ENCODE results near the gene RPUSD4. TPM values are rescaled to one million over a fixed set of nuclear protein-coding genes. Genes with fewer than 3 reads are reported as not detected.

RPUSD4 gene
- total and polyA plus RNA-seq, 9 of the 15 experiments (the other 6 are each of a cell fraction or from before 2014, with no cell fraction given) = 27.4 to 56.2 (median 44.6) TPM

DNA sequence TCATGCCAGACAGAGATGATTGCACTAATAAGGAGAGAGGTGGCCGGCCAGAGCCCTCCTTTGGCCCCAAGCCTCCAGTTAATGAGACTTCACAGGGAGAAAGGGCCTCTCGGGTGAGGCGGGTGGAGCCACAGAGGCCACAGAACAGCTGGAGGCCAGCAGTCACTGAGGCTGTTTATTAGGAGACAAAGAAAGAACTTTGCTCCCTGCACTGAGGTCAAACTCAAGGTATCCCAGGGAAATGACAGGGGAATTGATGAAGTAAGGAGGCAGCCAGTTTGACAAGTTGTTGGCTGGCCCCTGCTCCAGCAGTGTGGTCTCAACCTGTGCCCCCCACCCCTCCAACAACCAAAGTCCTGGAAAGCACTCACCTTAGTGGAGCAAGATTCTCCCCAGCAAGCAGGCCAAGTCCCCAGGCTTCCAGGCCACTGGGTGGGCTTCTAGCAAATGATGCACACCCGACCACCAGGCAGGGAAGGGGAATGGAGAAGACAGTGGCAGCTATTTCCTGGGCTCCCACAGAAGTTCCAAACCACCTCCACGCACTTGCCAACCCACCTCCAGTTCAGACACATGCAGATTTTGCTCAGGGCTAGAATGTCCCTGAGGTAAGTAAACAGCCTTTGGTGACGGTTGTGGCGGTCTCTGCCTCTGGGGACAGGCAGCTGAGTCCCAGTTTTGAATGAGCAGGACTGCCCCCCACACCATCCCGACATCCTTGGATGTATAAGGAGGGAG is 53.2 kb downstream of the RPUSD4 start (continued):
- no peak for TF ChIP-seq PPARD (CRISPR knock-in tag; IDR thresholded peaks at IDR 0.05)
- TF ChIP-seq CREB1 (IDR thresholded peaks at IDR 0.05) = no peak
- TF ChIP-seq CREB1 (CRISPR knock-in tag; IDR thresholded peaks at IDR 0.05) = no peak
- TF ChIP-seq DPF2 (IDR thresholded peaks at IDR 0.05) = no peak

DNA sequence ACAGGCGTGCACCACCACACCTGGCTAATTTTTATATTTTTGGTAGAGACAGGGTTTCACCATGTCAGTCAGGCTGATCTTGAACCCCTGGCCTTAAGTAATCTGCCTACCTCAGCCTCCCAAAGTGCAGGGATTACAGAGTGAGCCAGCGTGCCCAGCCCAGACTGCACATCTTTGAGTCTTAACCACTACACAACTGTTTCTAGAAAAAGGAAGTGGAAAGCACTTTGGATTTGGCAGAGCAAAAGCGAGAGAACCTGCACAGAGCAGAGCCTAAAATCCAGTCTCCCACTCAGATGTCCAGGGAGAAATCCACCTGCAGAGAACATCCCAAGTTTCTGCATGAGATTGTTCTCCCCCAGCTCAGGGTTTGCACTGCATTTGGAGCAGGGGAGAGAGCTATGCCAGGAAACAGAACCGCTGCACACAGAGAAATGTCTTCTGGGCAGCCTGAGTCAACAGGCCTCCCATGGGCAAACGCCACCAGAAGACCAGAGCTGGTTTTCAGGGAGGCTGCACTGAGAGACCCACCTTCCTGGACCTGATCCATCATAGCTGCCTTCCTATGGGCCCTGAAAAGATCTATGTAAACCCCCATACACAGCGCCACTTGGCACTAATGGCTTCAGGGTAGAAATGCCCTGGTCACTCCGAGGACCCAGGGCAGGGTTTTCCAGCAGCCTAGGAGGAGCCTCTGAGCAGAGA is 54.0 kb downstream of the RPUSD4 start:
- H3K79me2 ChIP-seq (ENCODE audit: control insufficient read depth, insufficient read depth, low read length) = no peaks in the 10 kb centered on the region
- no peaks in the 10 kb centered on the region for H3K9me1 ChIP-seq (ENCODE audit: control insufficient read depth, insufficient read depth, low read length)
- H3K4me2 ChIP-seq (ENCODE audit: insufficient read depth, low read length) = no peak overlapping the region
- in situ Hi-C loops (cut with MboI) = no loop called here
- H4K20me1 ChIP-seq (replicated peaks; ENCODE audit: control insufficient read depth, insufficient read depth, low read length) = peaks cover 8% of the 10 kb centered on the region; the same call in 1 of the 2 replicates
- FAIRE-seq = no peak
- H2AFZ ChIP-seq (ENCODE audit: low read depth, low read length) = no peak overlapping the region
- intact Hi-C loops (cut with micrococcal nuclease) = no loop called here
- no TSS peak for BruUV-seq (replicated peaks)
- no peaks in the 10 kb centered on the region for H3K9me3 ChIP-seq (replicated peaks; ENCODE audit: control insufficient read depth, insufficient read depth, low read depth, low read length)
- 3% methylated on average over 7 of the region's 7 CpGs for WGBS (ENCODE audit: insufficient coverage, low coverage, missing lambda C conversion rate)
- ATAC-seq = no peak
- no peak overlapping the region for H3K27ac ChIP-seq (ENCODE audit: extremely low read depth, low read depth, low read length)
- DNase-seq (ENCODE audit: extremely low read depth in 1 of 4, low spot score in 3 of 4) = no peak
- POLR2A ChIA-PET = no interaction called here
- H3K27me3 ChIP-seq (ENCODE audit: control insufficient read depth in 2 of 2, insufficient read depth in 2 of 2, low read length in 2 of 2) = peaks cover 48 to 74% of the 10 kb centered on the region in 2 experiments
- no peaks in the 10 kb centered on the region for H3K36me3 ChIP-seq (ENCODE audit: control insufficient read depth, insufficient read depth, low read length)
- no peak overlapping the region for H3K4me3 ChIP-seq
- no peak overlapping the region for H3K9ac ChIP-seq (ENCODE audit: insufficient read depth in 1 of 2, low read depth in 2 of 2, low read length in 2 of 2)
- H3K4me1 ChIP-seq (replicated peaks in 1 of 2; ENCODE audit: control insufficient read depth in 2 of 2, insufficient read depth in 2 of 2, low read length in 2 of 2) = peaks cover 4 to 20% of the 10 kb centered on the region in 2 experiments; a peak in 4 of 5 replicates
- TF ChIP-seq RBBP5 (IDR thresholded peaks at IDR 0.05; ENCODE audit: borderline replicate concordance, insufficient read depth, low read length, poor library complexity, severe bottlenecking) = no peak
- peak; percentile 61 for TF ChIP-seq SPI1 (IDR thresholded peaks at IDR 0.05; ENCODE audit: borderline replicate concordance, low read depth, low read length)
- no peak for TF ChIP-seq CREB1 (IDR thresholded peaks at IDR 0.05)
- TF ChIP-seq CREB1 (CRISPR knock-in tag; IDR thresholded peaks at IDR 0.05) = no peak
- CTCF ChIA-PET (ENCODE audit: low intra/inter-chr PET ratio) = no interaction called here

All from K562 (cell line).